Stimulated activated CD8-positive, alpha-beta memory T cell treated with anti-CD3 and anti-CD28 coated beads, Interleukin-4, amount 100 ng/mL, for 24 hours (primary cell): ENCODE results near the gene PRRT4.

Experiments
- DNase-seq: peaks from one replicate; pipeline ENCODE4 v3.0.0-alpha.2; 2020; ENCODE audit warnings: low read depth

PRRT4 gene

DNA sequence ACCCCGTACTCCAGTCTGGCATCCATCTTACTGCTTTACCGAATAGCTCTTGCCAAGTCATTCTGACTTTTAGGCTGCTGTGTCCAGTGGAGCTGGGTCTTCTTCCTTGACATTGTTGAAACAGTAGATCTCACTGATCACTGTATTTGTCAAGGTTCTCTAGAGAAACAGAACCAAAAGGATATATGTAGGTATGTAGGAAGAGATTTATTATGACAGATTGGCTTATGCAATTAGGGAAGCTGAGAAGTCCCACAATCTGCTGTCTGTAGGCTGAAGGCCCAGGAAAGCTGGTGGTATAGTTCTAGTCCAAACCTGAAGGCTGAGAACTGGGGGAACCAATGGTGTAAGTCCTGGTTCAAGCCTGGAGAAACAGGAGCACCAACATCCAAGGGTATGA is 12.1 kb upstream of the PRRT4 start:
- no peak for DNase-seq

GRCh38 chr7:128370491-128370890 is 9.0 kb upstream of the PRRT4 start:
- DNase-seq, result no peak

GRCh38 chr7:128366986-128367385 is 5.5 kb upstream of the PRRT4 start:
- DNase-seq, result no peak

DNA sequence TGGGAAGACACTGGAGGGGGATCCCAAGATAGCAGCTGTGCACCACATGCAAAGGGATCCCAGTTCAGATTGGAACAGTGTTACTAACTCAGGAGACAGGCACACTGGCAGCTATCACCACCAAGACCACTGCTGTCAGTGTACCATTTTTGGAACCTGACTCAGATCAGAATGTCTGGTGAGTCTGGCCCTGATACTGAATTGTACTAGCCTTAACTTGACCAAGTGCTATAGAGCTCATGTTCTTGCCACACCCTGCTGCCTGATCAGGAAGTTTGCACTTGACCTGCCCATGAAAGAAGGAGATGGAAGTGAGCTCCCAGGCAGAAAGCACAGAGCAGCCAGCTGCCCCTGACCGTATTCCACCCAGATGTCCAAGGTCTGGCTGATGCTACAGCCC is 4.8 kb upstream of the PRRT4 start:
- DNase-seq, result no peak

GRCh38 chr7:128365432-128365831 is 3.9 kb upstream of the PRRT4 start:
- no peak for DNase-seq

DNA sequence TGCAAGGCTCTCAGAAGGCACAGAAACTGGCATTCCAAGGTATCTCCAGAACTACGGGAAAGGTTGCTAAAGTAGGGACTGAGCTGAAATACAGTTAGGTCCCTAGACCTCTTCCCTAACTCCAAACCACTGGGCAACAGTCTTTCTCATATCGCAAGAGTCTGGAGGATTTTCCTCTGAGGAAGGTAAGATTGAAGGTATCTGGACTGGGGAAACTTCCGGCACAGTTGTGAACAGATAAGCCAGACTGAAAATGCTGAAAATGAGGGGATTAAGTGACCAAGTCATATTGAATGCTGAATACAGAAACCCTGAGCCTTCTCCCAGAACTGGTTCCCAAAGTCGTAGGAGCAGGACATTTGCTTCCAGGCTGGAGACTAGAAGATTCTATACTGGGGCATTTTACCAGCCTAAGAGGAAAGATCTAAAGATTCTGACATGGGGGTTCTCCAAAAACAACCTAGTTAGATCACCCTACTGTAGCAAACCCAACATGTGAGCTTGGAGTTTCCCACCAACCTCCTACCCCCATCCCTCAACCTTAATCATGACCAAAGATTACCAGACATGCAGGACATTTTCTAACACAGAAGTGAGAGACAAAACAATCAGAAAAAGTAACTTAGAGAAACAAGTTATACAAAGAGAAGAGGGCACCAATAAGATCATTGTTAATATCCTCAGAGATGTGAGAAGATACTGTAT is 2.8 kb upstream of the PRRT4 start:
- no peak for DNase-seq

DNA sequence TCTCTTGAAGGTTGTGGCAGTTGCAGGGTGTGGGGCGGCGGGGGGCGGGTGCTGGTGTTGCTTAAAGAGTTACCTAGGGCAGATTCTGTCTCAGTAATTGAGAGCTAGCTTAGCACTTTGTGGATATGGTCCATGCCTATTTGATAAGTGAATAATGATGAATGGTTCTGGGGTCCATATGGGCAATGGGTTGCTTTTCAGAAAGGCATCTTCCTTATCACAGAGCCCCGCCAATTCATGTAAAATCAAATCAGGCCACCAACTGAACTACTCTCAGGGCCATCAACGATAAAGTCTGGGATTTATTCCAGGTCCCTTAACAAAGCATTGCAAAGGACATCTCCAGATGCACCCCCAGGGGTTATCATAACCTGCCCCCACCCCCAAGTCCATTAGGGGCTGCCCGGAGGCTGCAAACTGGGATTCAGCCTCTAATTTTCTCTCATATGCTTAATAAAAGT is 1.8 kb upstream of the PRRT4 start:
- DNase-seq, result no peak

DNA sequence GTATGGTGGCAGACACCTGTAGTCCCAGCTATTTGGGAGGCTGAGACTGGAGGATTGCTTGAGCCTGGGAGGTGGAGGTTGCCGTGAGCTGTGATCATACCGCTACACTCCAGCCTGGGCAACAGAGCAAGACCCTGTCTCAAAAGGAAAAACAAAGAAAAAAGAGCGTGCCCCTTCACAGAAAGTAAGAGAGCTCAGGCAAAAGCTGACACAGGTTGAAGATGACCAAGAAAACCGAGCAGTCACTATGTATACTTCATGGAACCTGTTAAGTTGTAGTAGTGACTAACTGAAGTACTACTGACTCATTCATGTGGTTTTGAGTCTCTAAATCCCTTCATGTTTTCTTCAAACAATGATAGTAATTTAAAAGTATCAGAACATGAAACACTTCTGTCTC is 1.2 kb upstream of the PRRT4 start:
- DNase-seq, result no peak

GRCh38 chr7:128360359-128360678 is 1.2 kb downstream of the PRRT4 start:
- no peak for DNase-seq

DNA sequence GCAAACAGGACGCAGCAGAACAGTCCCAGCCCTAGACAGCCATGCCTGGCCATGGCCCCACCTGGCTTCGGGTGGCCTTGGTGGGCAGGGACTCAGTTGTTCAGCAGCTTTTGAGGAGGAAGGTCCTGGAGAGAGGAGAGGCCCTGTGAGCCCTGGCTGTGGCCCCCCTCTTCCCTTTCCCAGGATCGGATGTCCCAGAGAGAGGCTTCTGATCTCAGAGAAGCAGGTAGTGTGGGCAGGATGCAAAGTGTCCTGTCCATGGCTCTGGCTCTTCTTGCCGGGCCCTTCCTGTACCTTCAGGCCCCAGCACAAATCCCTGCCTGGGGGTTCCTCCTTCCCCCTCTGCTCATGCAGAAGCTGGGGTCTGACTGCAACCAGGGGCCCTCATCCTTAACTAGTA is 1.6 kb downstream of the PRRT4 start:
- DNase-seq, result no peak

DNA sequence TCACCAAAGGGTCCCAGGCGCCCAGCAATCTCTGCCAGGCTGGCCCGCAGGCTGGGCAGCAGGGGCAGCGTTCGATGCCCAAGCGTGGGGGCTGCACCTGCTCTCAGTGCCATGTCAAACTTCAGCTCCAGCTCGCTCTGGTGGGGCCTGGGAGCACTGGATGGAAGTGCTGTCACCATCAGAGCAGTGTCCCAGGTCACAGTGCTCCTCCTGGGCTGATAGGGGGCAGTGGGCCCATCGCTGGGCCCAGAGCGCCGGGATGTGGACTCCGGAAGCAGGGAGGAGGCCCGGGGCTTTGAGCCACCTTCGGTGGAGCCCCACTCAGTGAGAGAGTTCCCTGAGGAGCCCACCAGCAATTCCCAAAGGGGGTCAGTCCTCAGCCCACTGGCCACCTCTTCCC is 2.2 kb downstream of the PRRT4 start:
- no peak for DNase-seq

GRCh38 chr7:128358233-128358632 is 3.3 kb downstream of the PRRT4 start:
- DNase-seq, result no peak

GRCh38 chr7:128357217-128357613 is 4.3 kb downstream of the PRRT4 start:
- no peak for DNase-seq

DNA sequence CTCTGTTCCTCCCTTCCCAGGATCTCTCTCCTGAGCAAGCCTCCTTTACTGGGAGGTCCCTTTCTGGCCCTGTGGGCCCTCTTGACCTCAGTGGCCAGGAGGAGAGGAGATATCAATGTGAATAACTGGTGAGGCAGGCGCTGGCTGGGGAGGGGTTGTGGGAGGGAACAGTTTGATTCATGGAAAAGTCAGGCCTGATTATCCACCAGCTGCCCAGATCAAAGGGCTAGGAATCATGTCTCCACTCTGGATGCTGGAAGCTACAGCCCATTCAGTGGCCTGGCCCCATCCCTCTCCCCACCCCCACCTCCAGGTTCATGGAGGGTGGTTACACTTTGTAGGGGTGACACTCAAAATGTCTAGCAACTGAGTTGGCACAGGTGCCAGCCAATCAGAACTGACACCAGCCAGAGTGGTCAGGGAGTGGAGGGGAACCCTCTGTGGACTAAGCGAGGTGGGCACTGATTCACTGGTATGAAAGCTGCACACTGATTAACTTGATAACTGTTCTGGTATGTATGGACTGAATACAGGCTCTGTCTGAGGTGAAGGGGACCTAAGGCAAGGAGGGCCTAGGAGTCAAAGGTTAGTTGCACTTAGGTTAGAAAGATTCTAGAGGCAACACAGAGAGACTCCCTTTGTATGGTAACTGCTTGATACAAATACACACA is 4.8 kb downstream of the PRRT4 start:
- no peak for DNase-seq

DNA sequence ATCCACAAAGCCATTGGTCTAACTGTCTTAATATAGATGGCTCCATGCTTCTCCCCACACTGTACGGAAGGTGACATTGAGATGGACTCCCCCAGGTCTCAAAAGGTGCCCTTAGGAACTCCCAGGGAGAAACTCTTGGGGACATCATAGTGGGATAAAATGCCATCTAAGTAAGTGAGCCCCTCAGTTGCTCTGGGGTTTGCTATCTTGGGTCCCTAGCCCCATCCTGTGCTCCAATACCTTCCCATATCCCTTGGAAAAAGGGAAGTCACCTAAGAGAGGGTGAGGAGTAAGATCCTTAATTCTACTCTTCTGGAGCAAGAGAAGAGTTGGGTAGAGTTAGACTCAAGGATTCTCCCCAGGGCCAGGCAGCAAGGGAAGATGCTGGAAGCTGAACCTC is 7.9 kb downstream of the PRRT4 start:
- DNase-seq, result no peak

DNA sequence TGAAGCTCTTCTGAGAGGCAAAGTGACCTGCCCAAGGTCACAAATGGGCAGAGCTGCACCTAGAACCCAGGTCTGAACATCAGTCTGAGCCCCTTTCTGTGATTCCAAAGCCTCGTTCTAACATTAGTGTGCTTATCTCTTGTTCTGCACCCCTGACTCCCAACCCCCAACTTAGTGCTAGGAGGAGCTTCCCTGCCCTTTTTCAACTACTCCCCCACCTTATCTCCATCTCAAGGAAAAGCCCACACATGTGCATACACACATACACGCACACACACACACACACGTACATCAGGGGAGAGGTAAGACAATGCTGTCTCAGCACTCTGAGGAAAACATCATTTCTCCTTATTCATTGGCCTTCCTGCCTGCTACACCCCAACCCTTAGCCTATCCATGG is 8.3 kb downstream of the PRRT4 start:
- no peak for DNase-seq

DNA sequence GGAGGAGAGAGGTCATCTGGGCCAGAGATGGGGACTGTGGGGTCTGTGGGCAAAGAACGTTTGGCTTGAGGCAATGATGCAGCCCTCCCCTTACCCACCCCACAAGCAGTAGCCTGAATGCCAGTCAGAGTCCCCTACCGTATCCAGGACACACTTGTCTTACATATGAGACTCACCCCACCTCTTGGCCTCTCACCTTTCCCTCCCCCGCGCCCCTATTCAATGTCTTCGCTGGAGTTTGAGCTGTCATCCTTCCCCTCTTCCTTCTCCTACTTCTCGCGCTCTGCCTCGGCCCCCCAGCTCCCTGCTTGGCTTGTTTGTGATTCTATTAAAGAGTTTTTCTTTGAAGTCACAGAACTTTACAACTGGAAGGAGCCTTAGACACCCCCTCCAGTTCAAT is 8.9 kb downstream of the PRRT4 start:
- no peak for DNase-seq

DNA sequence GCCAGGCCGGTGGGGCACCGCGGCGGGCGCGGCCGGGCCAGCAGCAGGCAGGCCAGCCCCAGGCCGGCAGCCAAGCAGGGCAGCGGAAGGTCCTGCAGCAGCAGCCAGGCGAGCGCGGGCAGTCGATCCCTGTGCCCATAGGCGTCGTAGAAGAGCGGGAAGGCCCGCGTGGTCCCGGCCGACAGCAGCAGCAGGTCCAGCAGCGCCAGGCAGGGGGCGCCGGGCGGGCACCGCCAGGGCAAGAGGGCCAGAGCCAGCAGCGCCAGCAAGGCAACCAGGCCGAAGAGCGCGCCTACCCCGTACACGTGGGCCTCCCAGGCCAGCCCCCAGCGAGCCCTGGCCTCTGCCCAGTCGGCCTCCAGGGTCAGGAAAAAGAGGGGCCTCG is 9.3 kb downstream of the PRRT4 start:
- DNase-seq, result no peak

DNA sequence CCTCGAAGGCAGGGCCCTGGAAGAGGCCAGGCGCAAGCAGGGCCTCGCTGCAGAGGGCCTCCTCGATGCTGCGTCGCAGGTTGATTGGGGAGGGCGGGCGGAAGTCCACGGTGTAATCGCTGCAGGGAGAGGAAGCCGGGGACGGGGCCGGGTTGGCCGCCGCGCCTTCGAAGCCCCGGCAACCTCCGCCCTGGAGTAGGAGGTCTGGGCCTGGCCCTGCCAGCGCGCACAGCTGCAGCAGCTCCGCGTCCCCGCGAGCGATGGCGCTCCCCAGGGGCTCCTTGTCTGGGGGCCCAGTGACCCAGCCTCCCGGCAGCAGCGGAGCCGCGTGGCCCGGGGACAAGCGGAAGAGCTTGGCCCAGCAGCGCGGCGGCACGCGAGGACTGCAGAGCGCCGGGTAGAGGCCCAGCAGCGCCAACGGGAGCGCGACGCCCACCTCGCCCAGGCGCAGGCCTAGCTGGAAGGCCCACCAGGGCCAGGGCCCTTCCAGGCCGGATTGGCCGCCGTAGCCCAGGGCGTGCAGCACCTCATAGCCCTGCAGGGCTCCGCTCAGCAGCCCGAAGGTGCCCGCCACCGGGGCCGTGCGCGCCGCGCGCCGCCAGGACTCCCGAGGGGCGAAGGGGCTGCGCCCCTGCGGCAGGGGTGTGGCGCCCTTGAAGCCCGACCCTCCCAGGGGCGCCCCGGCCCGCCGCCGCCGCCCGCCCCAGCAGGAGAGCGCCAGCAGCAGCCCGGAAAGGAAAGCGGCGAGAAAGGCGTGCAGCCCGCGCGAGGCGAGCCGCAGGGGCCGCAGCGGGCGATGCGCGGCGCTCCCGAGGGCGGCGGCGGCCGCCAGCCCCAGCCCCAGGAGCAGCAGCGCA is 10.0 kb downstream of the PRRT4 start:
- no peak for DNase-seq

GRCh38 chr7:128350708-128351295 is 10.7 kb downstream of the PRRT4 start:
- no peak for DNase-seq

GRCh38 chr7:128349466-128349825 is 12.0 kb downstream of the PRRT4 start:
- DNase-seq, result no peak

DNA sequence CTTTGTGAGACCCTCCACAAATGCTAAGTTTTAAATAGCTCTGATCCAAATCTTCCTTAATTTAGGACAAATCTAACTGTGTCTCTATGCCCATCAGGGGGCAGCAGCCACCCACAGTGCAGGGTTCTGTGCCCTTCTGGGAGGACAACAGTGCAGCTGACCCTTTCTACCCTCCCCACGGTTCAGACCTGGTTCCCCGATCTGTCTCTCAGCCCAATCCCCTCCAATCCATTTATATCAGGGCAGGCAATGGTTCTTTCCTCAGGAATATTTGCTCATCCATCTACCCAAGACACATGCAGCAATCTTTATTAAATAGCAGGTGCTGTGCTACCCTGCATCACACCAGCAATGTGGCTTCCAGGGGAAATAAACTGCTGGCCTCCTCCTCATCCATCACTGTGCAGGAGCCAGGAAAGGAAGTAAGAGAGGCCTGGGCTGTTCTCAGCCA is 13.8 kb downstream of the PRRT4 start:
- DNase-seq, result peak; percentile 42

GRCh38 chr7:128344431-128344774 is 17.1 kb downstream of the PRRT4 start:
- DNase-seq, result no peak
